ENCODE results near the gene SLC46A2. TPM values are rescaled to one million over a fixed set of nuclear protein-coding genes. Genes with fewer than 3 reads are reported as not detected.

Gene SLC46A2
- total RNA-seq, 4 donors from 2014 or later, result 0.22 to 3.1 TPM; not detected in 2

DNA sequence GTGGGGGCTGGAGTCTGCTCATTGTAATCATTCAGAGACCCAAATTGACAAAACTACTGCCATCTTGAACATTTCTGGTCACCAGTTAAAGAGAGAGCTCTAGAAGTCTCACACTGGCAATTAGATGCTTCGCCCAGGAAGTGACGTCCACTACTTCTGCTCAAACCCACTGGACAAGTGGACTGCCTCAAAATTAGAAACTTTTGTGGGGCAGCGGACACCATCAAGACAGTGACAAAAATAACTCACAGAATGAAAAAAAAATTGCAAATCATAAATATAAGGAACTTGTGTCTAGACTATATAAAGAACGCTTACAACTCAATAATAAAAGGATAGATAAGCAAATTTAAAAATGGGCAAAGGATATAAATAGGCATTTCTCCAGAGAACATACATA lies 9.8 kb upstream of the SLC46A2 start:
- TF ChIP-seq CTCF (IDR thresholded peaks at IDR 0.05; ENCODE audit: low read depth), result no peak

DNA sequence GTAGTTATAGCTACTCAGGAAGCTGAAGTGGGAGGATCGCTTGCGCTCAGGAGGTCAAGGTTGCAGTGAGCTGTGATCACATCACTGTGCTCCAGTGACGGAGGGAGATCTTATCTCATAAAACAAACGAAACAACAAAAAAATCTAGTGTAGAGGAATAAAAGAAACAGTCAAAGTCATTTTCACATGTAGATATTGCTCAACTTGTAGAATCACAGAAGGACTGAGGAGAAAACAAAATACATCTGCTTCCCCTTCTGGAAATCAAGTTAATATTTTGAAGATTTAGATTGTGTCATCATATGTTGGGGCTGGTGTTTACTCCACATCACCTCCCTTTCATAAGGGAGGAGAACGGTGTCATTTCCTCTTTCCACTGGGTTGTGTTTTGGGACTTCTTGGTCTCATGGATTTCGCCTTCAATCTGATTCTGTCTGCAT lies 8.2 kb upstream of the SLC46A2 start:
- TF ChIP-seq CTCF (IDR thresholded peaks at IDR 0.05; ENCODE audit: low read depth), result no peak

DNA sequence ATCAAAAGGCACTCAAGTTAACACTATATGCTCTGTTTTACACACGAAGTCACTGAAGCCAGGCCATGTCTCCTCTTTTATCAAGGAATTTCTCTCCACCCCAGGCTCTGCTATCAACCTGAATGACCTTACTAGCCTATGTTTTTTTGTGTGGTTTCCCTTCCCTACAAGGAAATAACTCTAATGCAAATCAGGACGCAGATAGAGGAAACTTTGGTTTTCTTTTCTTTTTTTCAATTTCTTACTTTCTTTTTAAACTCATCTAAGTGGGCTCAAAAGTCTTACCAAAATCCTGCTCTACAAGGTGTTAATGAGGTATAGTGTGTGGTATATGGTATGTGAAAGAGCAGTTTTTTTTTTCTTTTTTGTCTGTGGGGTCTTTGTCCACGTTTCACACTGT lies 5.5 kb upstream of the SLC46A2 start:
- TF ChIP-seq CTCF (IDR thresholded peaks at IDR 0.05; ENCODE audit: low read depth), result no peak

- TF ChIP-seq CTCF (IDR thresholded peaks at IDR 0.05; ENCODE audit: low read depth), result no peak
These were observed 4.0 kb upstream of the SLC46A2 start for GRCh38 chr9:112894699-112895098.

DNA sequence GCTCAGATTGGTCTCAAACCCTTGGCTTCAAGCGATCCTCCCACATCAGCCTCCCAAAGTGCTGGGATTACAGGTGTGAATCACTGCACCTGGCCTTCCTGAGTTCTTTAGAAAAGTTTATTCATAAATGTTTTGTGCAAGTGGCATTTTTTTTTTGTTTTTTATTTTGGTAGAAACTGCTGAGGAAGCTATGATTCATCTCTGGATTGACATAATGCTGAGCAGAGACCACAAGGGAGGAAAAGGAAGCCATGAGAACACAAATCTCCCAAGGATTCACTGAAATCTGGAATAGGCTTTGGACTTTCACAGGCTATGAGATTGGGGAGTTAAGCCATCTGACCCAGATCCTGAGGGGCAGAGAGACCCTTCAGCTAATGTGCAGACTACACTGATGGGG lies 3.4 kb upstream of the SLC46A2 start:
- TF ChIP-seq CTCF (IDR thresholded peaks at IDR 0.05; ENCODE audit: low read depth), result no peak

DNA sequence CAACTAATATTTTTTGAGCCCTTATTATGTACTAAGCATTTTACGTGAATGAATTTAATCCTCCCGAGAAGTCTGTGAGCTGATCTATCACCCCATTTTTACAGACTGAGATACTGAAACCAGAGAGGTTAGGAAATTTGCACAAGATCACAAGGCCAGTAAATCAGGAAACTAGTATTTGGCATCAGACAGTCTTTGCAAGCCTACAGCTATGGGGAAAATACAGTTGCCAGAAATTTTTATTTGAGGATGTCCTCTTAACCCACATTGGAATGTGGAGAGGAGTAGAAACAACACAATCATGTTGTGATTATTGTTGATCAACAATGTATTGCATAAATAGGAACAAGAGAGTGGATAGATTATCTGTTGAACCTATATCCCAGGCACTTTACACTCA lies 2.3 kb upstream of the SLC46A2 start:
- TF ChIP-seq CTCF (IDR thresholded peaks at IDR 0.05; ENCODE audit: low read depth), result no peak

DNA sequence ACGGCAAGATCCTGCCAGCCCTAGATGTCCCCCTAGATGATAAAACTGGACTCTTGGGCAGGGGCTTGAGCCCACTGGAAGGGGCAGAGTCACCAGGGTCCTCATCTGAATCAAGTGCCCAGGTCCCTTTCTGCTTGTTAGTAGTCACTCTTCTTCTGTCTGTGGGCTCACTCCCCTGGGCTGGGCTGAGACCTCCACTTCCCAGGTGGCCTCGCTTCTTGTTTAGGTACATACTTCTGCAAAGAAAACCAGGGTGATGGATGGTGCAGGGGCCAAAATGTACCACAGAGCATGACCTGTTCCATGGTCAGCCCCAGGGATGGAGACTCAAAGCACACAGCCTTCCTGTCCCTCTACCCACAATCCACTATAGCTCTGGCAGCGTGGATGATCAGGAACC lies 845 bp upstream of the SLC46A2 start:
- TF ChIP-seq CTCF (IDR thresholded peaks at IDR 0.05; ENCODE audit: low read depth), result no peak

All from subcutaneous adipose tissue (tissue), 4 donors.